Stimulated activated memory B cell treated with anti-CD40 and anti-IgM and Interleukin-4, amounts not matched to agents 10 μg/mL and 1 μg/mL and 100 μg/mL, for 72 hours (primary cell): Measurements from ENCODE around the gene C6orf132.

ENCODE experiments used
- ATAC-seq: fragments of 150-1000 bp; cut with Tn5 transposase; 2 replicates; pipeline ENCODE4 v1.10.0; 2021
- H3K27ac Mint-ChIP-seq: one replicate; pipeline ENCODE4 v1.8.0; 2022; ENCODE audit warnings: mild to moderate bottlenecking, mixed read lengths
- H3K27me3 Mint-ChIP-seq: one replicate; pipeline ENCODE4 v1.8.0; 2022; ENCODE audit warnings: mixed read lengths
- H3K36me3 Mint-ChIP-seq: one replicate; pipeline ENCODE4 v1.8.0; 2022; ENCODE audit warnings: mixed read lengths
- H3K4me1 Mint-ChIP-seq: one replicate; pipeline ENCODE4 v1.8.0; 2022; ENCODE audit warnings: mixed read lengths
- H3K4me3 Mint-ChIP-seq: one replicate; pipeline ENCODE4 v1.8.0; 2022; ENCODE audit warnings: mild to moderate bottlenecking, moderate library complexity, mixed read lengths
- H3K9me3 Mint-ChIP-seq: one replicate; pipeline ENCODE4 v1.8.0; 2022; ENCODE audit warnings: mixed read lengths

C6orf132 gene

DNA sequence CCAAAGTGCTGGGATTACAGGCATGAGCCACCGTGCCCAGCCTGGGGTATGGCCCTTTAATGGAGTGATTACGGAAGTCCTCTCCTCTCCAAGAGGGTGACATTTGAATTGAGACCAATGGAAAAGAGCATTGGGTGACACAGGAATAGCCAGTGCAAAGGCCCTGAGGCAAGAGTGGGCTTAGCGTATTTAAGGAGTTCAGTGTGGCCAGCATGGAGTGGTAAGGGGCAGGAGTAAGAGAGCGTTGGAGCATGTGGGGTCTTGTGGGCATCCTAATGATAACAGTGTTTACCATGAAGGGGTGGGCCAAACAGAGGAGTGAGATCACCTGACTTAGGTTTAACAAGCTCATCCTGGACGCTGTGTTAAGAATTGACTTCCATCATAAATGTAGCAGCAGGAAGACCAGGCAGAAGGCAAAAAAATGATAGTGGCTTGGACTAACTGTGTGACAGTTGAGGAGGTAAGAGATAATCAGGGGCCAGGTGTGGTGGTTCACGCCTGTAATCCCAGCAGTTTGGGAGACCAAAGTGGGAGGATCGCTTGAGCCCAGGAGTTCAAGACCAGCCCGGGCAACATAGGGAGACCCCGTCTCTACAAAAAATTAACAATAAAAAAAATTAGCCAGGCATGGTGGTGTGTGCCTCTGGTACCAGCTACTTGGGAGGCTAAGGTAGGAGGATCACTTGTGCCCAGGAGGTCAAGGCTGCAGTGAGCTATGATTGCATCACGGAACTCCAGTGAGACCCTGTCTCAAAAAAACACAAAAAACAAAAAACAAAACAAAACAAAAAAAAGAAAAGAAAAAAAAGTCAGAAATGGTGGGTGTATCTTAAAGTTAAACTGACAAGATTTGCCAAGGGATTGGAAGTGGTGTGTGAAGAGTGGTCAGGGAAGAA is 51.4 kb downstream of the C6orf132 start:
- H3K27ac Mint-ChIP-seq: no peak overlapping the region
- no peak for ATAC-seq
- peaks cover 4% of the 10 kb centered on the region for H3K36me3 Mint-ChIP-seq
- H3K9me3 Mint-ChIP-seq: no peaks in the 10 kb centered on the region
- H3K27me3 Mint-ChIP-seq: no peaks in the 10 kb centered on the region
- no peak overlapping the region for H3K4me3 Mint-ChIP-seq
- no peaks in the 10 kb centered on the region for H3K4me1 Mint-ChIP-seq

DNA sequence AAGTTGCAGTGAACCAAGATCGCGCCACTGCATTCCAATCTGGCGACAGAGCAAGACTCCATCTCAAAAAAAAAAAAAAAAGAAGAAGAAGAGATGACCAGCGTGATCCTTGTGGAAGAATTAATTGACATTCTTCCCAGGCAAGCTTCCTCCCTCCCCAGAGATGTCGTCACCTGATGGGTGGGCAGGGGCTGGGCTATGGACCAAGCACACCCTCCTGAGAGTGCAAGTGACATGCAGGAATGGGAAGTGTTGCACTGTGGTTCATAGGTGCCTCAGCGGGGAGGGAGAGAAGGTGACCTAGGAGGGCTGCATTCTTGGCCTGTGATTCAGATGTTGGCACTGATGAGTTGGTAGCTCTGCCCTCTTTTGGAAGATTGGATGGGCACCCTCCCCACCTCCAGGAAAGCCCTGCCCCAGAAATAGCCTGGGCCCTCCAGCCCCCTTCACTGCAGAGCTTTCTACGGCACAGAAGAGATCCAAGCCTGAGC is 54.3 kb downstream of the C6orf132 start:
- Mint-ChIP-seq H3K4me3 (no peak overlapping the region), H3K27ac (no peak overlapping the region), H3K36me3 (peaks cover 10% of the 10 kb centered on the region), H3K4me1 (no peaks in the 10 kb centered on the region), H3K27me3 (no peaks in the 10 kb centered on the region), H3K9me3 (no peaks in the 10 kb centered on the region)
- no peak for ATAC-seq

DNA sequence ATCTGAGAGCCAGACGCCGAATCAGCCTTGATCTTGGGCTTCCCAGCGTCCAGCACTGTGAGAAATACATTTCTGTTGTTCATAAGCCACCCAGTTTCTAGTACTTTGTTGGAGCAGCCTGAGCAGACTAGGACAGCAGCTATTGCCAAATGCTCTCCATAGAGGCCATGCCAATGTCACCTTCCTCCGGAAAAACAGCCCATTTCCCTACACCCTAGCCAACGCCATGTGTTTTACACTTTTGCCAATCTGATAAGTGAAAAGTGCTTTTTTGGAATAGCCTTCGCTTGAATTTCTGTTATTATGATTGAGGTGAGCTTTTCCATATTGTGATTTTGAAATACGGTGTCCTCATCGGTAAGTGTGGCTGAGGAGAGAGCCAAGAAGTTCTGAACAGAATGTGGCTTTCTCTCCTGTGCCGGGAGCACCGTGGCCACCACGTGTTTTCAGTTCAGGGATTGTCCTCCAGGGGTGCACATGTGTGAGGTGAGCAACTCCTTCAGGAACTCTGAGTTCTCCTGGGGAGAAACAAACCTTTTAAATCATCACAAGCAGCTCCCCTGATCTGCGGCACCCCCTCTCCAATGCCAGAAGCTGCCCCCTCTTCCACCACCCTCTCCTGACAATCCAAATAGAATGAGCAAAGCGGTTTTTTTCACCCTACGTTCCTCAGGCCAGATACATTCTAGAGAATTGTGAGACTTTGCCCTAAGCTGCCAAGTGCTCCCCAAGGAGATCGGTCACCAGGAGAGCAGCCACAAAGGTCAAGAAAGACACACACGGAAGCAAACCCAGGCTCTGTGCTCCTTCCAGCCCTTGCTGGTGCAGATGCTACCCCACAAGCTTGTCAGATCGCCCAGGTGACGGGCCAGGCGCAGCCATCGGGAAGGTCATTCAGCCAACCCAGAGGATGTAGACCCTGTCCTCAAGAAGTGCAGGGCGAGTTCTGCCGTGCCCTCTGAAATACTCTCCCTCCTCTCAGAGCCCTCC is 56.1 kb downstream of the C6orf132 start:
- ATAC-seq: no peak
- no peaks in the 10 kb centered on the region for H3K9me3 Mint-ChIP-seq
- no peak overlapping the region for H3K27ac Mint-ChIP-seq
- no peak overlapping the region for H3K4me3 Mint-ChIP-seq
- H3K27me3 Mint-ChIP-seq: no peaks in the 10 kb centered on the region
- peaks cover 8% of the 10 kb centered on the region for H3K4me1 Mint-ChIP-seq
- H3K36me3 Mint-ChIP-seq: peaks cover 19% of the 10 kb centered on the region

DNA sequence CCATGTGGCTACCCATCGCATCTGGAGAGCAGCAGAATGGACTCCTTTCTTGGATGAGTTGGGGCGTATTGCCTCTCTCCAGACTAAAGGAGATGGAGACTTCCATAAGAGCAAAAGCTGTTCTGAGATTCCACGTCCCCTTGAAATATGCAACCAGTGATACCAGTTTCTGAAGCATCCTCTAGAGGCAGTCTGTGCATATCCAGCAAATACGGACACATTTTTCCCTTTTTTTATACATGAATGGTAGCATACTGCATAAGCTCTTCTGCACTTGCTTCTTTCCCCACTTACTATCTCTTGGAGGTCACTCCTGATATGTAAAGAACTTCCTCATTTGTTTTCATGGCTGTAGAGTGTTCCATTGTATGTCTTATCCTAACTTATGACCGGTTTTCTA is 57.5 kb downstream of the C6orf132 start:
- Mint-ChIP-seq H3K4me1 (peaks cover 8% of the 10 kb centered on the region), H3K4me3 (no peak overlapping the region), H3K27me3 (no peaks in the 10 kb centered on the region), H3K9me3 (no peaks in the 10 kb centered on the region), H3K36me3 (peaks cover 32% of the 10 kb centered on the region), H3K27ac (no peak overlapping the region)
- no peak for ATAC-seq

DNA sequence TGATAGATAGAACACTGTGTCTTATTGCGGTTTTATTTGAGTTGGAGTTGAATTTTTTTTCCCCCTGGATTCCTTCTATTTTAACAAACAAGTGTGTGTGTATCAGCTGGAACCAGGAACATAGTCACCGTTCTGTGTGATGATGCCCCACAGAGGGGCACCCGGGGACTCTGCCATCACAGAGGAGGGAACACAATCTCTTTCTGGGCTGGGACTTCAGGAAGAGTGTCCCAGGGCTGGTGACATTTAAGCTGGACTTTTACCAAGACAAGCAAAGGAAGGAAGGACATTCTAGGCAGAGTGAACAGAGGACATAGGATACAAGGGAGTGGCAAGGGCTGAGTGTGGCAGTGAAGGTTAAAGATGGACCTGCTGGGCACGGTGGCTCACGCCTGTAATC is 58.9 kb downstream of the C6orf132 start:
- Mint-ChIP-seq H3K27me3 (no peaks in the 10 kb centered on the region), H3K9me3 (no peaks in the 10 kb centered on the region), H3K4me3 (no peak overlapping the region), H3K27ac (no peak overlapping the region), H3K36me3 (peaks cover 43% of the 10 kb centered on the region), H3K4me1 (peaks cover 8% of the 10 kb centered on the region)
- ATAC-seq: no peak

DNA sequence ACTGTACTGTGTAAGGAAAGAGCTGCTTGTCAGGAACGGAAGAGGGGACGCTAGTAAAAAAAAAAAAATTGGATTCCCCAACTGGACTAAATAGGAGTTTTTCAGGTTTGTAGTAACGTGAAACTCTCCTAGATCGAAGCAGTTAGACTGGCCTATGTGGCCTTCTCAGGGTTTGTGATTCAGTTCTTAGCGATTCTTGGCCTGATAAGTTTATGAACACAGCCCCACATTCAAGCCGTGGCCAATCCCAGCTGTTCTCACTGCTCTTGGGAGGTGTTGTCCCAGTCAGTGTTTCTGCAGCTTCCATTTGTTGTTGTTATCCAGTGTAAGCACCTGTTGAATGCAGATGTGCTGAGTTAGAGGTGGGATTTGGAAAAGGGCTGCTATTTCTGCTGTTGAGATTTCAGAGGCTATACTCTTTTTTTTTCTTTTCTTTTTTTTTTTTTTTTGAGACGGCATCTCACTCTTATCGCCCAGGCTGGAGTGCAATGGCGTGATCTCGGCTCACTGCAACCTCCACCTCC is 62.4 kb downstream of the C6orf132 start:
- no peaks in the 10 kb centered on the region for H3K27me3 Mint-ChIP-seq
- no peak for ATAC-seq
- peaks cover 62% of the 10 kb centered on the region for H3K36me3 Mint-ChIP-seq
- no peak overlapping the region for H3K27ac Mint-ChIP-seq
- peaks cover 8% of the 10 kb centered on the region for H3K4me1 Mint-ChIP-seq
- H3K9me3 Mint-ChIP-seq: no peaks in the 10 kb centered on the region
- H3K4me3 Mint-ChIP-seq: no peak overlapping the region

DNA sequence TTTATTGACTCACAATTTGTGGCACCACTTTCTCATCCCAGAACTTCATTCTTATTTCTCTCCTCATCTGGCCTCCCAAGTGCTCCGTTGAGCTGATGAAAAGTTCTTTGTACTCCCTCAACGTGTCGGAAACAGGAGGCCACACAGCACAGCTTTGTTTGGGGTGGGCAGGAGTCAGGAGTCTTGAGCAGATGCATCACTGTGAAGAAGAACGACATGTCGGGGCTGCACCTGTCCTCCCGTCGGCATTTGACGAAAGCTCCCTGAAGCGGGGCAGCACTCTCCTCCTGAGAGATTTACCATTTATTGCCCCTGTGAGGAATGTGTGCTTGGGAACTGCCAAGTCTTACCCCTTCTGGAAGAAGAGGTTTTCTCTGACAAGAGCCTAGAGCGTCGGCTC is 64.0 kb downstream of the C6orf132 start:
- peaks cover 68% of the 10 kb centered on the region for H3K36me3 Mint-ChIP-seq
- H3K4me1 Mint-ChIP-seq: peaks cover 8% of the 10 kb centered on the region
- H3K4me3 Mint-ChIP-seq: no peak overlapping the region
- H3K27ac Mint-ChIP-seq: no peak overlapping the region
- no peaks in the 10 kb centered on the region for H3K9me3 Mint-ChIP-seq
- no peaks in the 10 kb centered on the region for H3K27me3 Mint-ChIP-seq
- ATAC-seq: no peak

DNA sequence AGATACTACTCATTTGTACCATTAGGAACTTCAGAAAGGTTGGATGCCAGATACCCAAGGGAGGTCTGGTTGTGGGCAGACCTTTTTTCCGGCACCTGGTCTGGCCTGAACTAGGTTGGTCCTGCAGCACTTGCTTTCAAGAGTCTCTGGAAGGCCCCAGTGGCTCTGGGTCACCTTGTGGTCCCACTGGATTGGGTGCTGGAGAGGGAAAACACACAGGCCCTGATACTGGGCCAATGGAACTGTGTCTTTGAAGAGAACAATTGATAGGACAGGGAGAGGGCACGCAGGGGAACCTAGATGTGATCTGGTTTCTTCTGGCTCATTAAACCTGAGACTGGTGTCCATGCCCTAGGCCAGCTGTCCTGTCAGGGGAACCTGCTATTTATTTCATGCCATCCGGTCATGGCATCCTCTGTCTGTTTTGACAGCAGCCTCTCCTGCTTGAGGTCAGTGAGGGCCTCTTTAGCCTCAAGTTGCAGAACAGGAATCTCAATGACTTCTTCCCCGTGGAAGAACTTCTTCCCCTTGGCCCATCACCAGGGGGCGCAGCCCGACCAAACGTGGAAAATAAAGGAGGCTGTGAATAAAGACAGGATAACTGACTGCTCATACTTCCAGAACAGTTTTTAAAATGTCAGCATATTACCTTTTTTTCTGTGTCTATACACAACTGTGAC is 67.1 kb downstream of the C6orf132 start:
- H3K27ac Mint-ChIP-seq: no peak overlapping the region
- no peaks in the 10 kb centered on the region for H3K27me3 Mint-ChIP-seq
- no peak overlapping the region for H3K4me3 Mint-ChIP-seq
- no peaks in the 10 kb centered on the region for H3K4me1 Mint-ChIP-seq
- H3K9me3 Mint-ChIP-seq: no peaks in the 10 kb centered on the region
- ATAC-seq: no peak
- peaks cover 54% of the 10 kb centered on the region for H3K36me3 Mint-ChIP-seq

DNA sequence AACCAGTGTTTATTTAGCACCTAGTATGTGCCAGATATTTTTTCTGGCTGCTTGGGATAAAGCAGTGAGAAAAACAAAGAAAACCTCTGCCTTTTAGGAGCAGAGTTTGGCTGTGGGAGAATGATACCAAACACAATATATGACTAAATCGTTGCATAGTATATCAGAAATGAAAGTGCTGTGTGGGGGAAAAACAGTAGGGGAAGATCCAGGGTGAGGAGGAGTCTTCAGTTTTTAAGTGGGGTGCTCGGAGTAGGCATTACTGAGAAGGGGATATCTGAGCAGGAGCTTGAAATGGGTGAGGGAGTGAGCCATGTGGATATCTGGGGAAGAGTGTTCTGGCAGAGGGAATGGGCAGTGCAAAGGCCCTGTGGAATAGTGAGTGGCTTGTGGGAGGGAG is 69.1 kb downstream of the C6orf132 start:
- Mint-ChIP-seq H3K4me3 (no peak overlapping the region), H3K27ac (no peak overlapping the region), H3K27me3 (no peaks in the 10 kb centered on the region)

DNA sequence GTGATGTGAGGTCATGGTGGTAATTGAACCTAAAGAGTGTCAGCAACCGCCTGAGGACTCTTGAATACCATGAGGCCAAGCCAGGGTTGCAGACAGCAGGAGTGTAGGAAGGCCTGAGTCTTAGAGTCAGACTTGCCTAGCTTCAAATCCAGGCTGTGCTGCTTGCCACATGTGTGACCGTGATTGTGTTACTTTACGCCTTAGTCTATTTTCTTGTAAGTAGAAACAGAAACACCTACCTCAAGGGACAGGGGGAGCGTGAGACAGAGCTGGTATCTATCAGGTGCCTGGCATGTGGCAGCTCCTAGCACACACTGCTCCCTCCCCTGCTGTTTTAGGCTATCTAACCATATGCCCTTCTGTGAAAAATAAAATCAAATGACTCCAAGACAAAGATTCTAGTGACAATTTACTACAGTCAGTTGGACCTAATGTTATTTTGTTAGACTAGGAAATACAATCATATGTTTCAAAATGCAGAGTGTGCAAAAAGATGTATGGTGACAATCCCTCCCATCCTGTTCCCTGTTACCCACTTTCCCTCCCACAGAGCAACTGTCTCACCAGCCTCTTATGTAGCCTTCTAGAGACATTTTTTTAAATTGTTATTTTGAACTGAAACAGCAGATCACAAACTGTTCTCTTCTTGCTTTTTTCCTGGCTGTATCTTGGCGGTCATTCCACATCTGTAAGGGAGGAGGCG is 70.4 kb downstream of the C6orf132 start:
- no peak overlapping the region for H3K4me3 Mint-ChIP-seq
- H3K36me3 Mint-ChIP-seq: peaks cover 24% of the 10 kb centered on the region
- no peaks in the 10 kb centered on the region for H3K4me1 Mint-ChIP-seq
- H3K9me3 Mint-ChIP-seq: no peaks in the 10 kb centered on the region
- H3K27ac Mint-ChIP-seq: no peak overlapping the region
- H3K27me3 Mint-ChIP-seq: no peaks in the 10 kb centered on the region
- no peak for ATAC-seq

More for the DNA sequence above, 69.1 kb downstream of the C6orf132 start:
- Mint-ChIP-seq H3K4me1 (no peaks in the 10 kb centered on the region), H3K9me3 (no peaks in the 10 kb centered on the region), H3K36me3 (peaks cover 36% of the 10 kb centered on the region)
- no peak for ATAC-seq

DNA sequence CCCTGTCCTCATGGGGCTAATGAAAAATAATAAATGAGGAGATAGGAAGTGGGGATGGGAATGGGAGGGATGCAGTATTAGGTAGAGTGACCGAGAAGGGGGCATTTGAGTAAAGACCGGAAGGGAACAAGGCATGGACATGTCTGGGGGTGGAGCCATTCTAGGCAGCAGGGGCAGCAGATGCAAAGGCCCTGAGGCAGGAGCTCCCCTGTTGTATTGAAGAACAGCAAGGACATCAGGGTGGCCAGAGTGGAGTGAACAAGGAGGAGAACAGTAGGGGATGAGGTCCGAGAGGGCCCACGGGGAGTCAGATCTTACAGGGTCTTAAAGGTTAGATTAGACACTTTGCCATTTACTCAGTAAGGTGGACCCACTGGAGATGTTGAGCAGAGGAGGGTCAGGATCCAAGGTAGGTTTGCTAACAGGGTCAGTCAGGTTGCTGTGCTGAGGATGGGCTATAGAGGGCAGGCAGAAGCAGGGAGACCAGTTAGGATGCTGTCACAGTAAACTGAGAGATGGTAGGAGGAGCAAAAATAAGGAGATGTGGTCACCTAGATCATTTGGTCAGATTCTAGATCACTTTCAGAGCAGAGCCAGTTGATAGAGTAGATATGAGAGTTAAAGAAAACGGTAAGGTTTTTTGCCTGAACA is 73.4 kb downstream of the C6orf132 start:
- ATAC-seq: no peak
- H3K9me3 Mint-ChIP-seq: no peaks in the 10 kb centered on the region
- no peaks in the 10 kb centered on the region for H3K27me3 Mint-ChIP-seq
- H3K36me3 Mint-ChIP-seq: peaks cover 20% of the 10 kb centered on the region
- no peaks in the 10 kb centered on the region for H3K4me1 Mint-ChIP-seq
- H3K27ac Mint-ChIP-seq: no peak overlapping the region
- no peak overlapping the region for H3K4me3 Mint-ChIP-seq

DNA sequence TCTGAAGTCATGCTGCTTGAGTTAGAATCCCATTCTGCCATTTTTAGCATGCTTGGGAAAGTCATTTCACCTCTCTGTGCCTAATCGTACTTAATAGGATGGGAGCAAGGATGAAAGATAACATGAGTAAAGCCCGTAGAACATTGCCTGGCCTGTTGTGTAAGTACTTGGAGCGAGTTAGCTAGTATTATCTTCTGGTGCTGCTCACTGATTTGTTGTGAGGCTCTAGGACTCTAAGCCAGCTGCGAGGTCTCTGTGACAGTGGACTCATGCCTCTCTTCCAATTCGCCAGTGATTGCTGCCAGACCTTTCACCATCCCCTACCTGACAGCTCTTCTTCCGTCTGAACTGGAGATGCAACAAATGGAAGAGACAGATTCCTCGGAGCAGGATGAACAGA is 74.2 kb downstream of the C6orf132 start:
- no peak overlapping the region for H3K4me3 Mint-ChIP-seq
- H3K9me3 Mint-ChIP-seq: no peaks in the 10 kb centered on the region
- peaks cover 20% of the 10 kb centered on the region for H3K36me3 Mint-ChIP-seq
- ATAC-seq: no peak
- H3K27ac Mint-ChIP-seq: no peak overlapping the region
- H3K27me3 Mint-ChIP-seq: no peaks in the 10 kb centered on the region
- H3K4me1 Mint-ChIP-seq: no peaks in the 10 kb centered on the region

DNA sequence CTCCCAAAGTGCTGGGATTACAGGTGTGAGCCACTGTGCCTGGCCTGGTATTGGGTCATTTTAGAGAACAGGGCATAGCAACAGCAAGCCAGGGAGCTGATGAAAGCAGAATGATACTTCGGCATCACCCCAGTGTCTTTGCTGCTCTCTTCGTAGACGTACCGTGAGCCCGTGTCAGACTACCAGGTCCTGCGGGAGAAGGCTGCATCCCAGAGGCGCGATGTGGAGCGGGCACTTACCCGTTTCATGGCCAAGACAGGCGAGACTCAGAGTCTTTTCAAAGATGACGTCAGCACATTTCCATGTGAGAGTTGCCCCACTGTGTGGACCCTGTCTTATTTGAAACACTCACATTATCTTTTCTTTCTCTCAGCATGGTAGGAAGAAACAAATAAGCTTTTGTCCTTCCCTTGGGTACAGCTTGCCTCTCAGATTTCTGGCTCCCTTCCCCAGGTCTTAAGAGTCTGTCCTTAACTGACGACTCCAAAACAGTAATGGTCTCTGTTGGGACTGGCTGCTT is 76.2 kb downstream of the C6orf132 start:
- H3K4me3 Mint-ChIP-seq: no peak overlapping the region
- no peaks in the 10 kb centered on the region for H3K4me1 Mint-ChIP-seq
- no peaks in the 10 kb centered on the region for H3K9me3 Mint-ChIP-seq
- ATAC-seq: no peak
- no peaks in the 10 kb centered on the region for H3K27me3 Mint-ChIP-seq
- H3K36me3 Mint-ChIP-seq: peaks cover 23% of the 10 kb centered on the region
- no peak overlapping the region for H3K27ac Mint-ChIP-seq

DNA sequence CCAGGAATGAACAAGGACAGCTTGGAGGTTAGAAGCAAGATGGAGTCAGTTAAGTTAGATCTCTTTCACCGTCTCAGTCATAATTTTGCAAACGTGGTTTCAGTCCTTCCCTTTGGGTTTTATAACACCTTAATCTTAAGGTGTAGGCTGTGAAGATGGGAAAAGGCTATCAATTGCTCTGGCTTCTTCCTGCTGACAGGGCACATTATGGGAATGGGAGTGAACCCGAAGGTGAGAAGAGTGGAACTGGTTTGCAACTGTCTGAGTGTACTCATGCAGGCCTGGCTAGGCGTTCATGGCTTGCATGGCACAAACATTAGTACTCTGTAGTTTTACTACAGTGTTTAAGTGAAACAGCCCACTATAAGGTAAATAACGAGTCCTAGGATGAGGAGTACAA is 82.7 kb downstream of the C6orf132 start:
- no peaks in the 10 kb centered on the region for H3K9me3 Mint-ChIP-seq
- H3K4me1 Mint-ChIP-seq: no peaks in the 10 kb centered on the region
- H3K36me3 Mint-ChIP-seq: peaks cover 68% of the 10 kb centered on the region
- no peaks in the 10 kb centered on the region for H3K27me3 Mint-ChIP-seq
- ATAC-seq: no peak
- H3K4me3 Mint-ChIP-seq: no peak overlapping the region
- H3K27ac Mint-ChIP-seq: no peak overlapping the region
